Liver (tissue), 9 donors: Measurements from ENCODE around the gene TMEM163. TPM values are rescaled to one million over a fixed set of nuclear protein-coding genes. Genes with fewer than 3 reads are reported as not detected.

ENCODE experiments used
- DNase-seq: peaks from one replicate; pipeline ENCODE4 v3.0.0-alpha.2; 2017; ENCODE audit warnings: low spot score
- H3K27ac ChIP-seq, 2 donors: one replicate each; pipeline ENCODE4 v1.7.0; 2013; ENCODE audit warnings: inconsistent platforms in 2 of 2, low read length in 2 of 2, control low read depth in 1 of 2, low read depth in 1 of 2, mild to moderate bottlenecking in 1 of 2
- H3K27me3 ChIP-seq, 4 donors: one replicate each; pipeline versions ENCODE4 v1.6.1 to v1.7.0; 2013; ENCODE audit warnings: low read length in 3 of 4, inconsistent platforms in 1 of 4, mild to moderate bottlenecking in 1 of 4, moderate library complexity in 1 of 4; ENCODE audit not compliant: control insufficient read depth in 4 of 4, insufficient read depth in 4 of 4
- H3K36me3 ChIP-seq, 4 donors: one replicate each; pipeline versions ENCODE4 v1.6.1 to v1.7.0; 2013; ENCODE audit warnings: low read length in 3 of 4, mild to moderate bottlenecking in 3 of 4, low read depth in 1 of 4, moderate library complexity in 1 of 4; ENCODE audit not compliant: control insufficient read depth in 4 of 4, insufficient read depth in 3 of 4
- H3K4me1 ChIP-seq, 4 donors: one replicate each; pipeline versions ENCODE4 v1.6.1 to v1.7.0; 2013; ENCODE audit warnings: low read length in 3 of 4, mild to moderate bottlenecking in 3 of 4, moderate library complexity in 1 of 4; ENCODE audit not compliant: control insufficient read depth in 4 of 4, insufficient read depth in 4 of 4
- H3K4me3 ChIP-seq, 3 donors: one replicate each; pipeline versions ENCODE4 v1.6.1 to v1.7.0; 2013; ENCODE audit warnings: low read length in 3 of 3, control low read depth in 1 of 3, low read depth in 1 of 3, mild to moderate bottlenecking in 1 of 3
- H3K9ac ChIP-seq, 2 donors: one replicate each; pipeline ENCODE4 v1.7.0; 2013; ENCODE audit warnings: low read length in 2 of 2, mild to moderate bottlenecking in 2 of 2, moderate library complexity in 2 of 2, control low read depth in 1 of 2, low read depth in 1 of 2
- H3K9me3 ChIP-seq, 4 donors: one replicate each; pipeline versions ENCODE4 v1.6.1 to v1.7.0; 2013; ENCODE audit warnings: low read length in 3 of 4; ENCODE audit not compliant: control insufficient read depth in 4 of 4
- ATF3 ChIP-seq: IDR thresholded peaks from 2 replicates; pipeline ENCODE4 v1.6.1; 2016; ENCODE audit warnings: antibody characterized with exemption
- CTCF ChIP-seq: fragments of 150-350 bp; IDR thresholded peaks from 2 replicates; pipeline ENCODE4 v1.5.1; 2017; ENCODE audit warnings: improper control_type of control experiment, low read depth, low read length; ENCODE audit not compliant: missing input control
- EGR1 ChIP-seq, 2 donors: IDR thresholded peaks; 2 replicates each; pipeline ENCODE4 v1.6.1; 2016 to 2018; ENCODE audit warnings: antibody characterized with exemption in 2 of 2, low read depth in 2 of 2
- FOXA1 ChIP-seq: IDR thresholded peaks from 2 replicates; pipeline ENCODE4 v1.6.1; 2016; ENCODE audit warnings: antibody characterized with exemption
- FOXA2 ChIP-seq: IDR thresholded peaks from 2 replicates; pipeline ENCODE4 v1.6.1; 2016; ENCODE audit warnings: antibody characterized with exemption
- GABPA ChIP-seq, 2 donors: IDR thresholded peaks in 1 of 2; conservative IDR thresholded peaks in 1 of 2; 2 replicates each; pipeline ENCODE4 v1.6.1; 2016; ENCODE audit warnings: antibody characterized with exemption in 2 of 2, mild to moderate bottlenecking in 1 of 2, moderate library complexity in 1 of 2
- HNF4A ChIP-seq, 2 donors: conservative IDR thresholded peaks; 2 replicates each; pipeline ENCODE4 v1.6.1; 2016; ENCODE audit warnings: antibody characterized with exemption in 2 of 2, mild to moderate bottlenecking in 2 of 2
- HNF4G ChIP-seq: IDR thresholded peaks from 2 replicates; pipeline ENCODE4 v1.6.1; 2016; ENCODE audit warnings: antibody characterized with exemption
- JUND ChIP-seq, 2 donors: IDR thresholded peaks; 2 replicates each; pipeline ENCODE4 v1.6.1; 2016; ENCODE audit warnings: antibody characterized with exemption in 2 of 2
- MAX ChIP-seq: IDR thresholded peaks from 2 replicates; pipeline ENCODE4 v1.6.1; 2016; ENCODE audit warnings: antibody characterized with exemption
- NR2F2 ChIP-seq: IDR thresholded peaks from 2 replicates; pipeline ENCODE4 v1.6.1; 2016; ENCODE audit warnings: antibody characterized with exemption
- RAD21 ChIP-seq, 2 donors: IDR thresholded peaks; 2 replicates each; pipeline ENCODE4 v1.6.1; 2016; ENCODE audit warnings: antibody characterized with exemption in 2 of 2, mild to moderate bottlenecking in 2 of 2
- REST ChIP-seq: IDR thresholded peaks from 2 replicates; pipeline ENCODE4 v1.6.1; 2016; ENCODE audit warnings: antibody characterized with exemption, mild to moderate bottlenecking
- RXRA ChIP-seq, 2 donors: IDR thresholded peaks; 2 replicates each; pipeline ENCODE4 v1.6.1; 2017 to 2018; ENCODE audit warnings: antibody characterized with exemption in 2 of 2, mild to moderate bottlenecking in 1 of 2
- SP1 ChIP-seq: IDR thresholded peaks from 2 replicates; pipeline ENCODE4 v1.6.1; 2018; ENCODE audit warnings: antibody characterized with exemption, mild to moderate bottlenecking
- TAF1 ChIP-seq: conservative IDR thresholded peaks from 2 replicates; pipeline ENCODE4 v1.6.1; 2016; ENCODE audit warnings: antibody characterized with exemption, mild to moderate bottlenecking
- YY1 ChIP-seq: IDR thresholded peaks from 2 replicates; pipeline ENCODE4 v1.6.1; 2016; ENCODE audit warnings: antibody characterized with exemption, mild to moderate bottlenecking
- ZBTB33 ChIP-seq: IDR thresholded peaks from 2 replicates; pipeline ENCODE4 v1.6.1; 2016; ENCODE audit warnings: antibody characterized with exemption
- WGBS: extraction: QIAGEN DNeasy Blood & Tissue Kit; methylation state at CpG from one replicate; pipeline ENCODE4 v1.1.7; 2013; 5-methylcytosine and 5-hydroxymethylcytosine counted together
- polyA plus RNA-seq, 2 donors: library from polyadenylated mRNA; stranded (reverse) in 1 of 2; unstranded in 1 of 2; fragments of 200-250 nt in 1 of 2; fragments of >200 nt in 1 of 2; fragmentation: Nextera tagmentation in 1 of 2; extraction: Ambion mirVana in 1 of 2; gene quantifications; one replicate each; pipeline versions ENCODE4 v1.2.1 to v1.2.3, GENCODE V29; 2013 to 2015
- total RNA-seq, 2 donors: library from RNA; depleted of rRNA; stranded (reverse); fragments of >200 nt; gene quantifications; one replicate each; pipeline ENCODE4 v1.2.3, GENCODE V29; 2014
- donor health status: healthy.
- donor health status: healthy.
- donor health status: healthy.
- donor health status: healthy.
- donor health status: healthy.

The TMEM163 gene
- total and polyA plus RNA-seq, 4 donors: 0.08 to 0.48 (median 0.25) TPM

DNA sequence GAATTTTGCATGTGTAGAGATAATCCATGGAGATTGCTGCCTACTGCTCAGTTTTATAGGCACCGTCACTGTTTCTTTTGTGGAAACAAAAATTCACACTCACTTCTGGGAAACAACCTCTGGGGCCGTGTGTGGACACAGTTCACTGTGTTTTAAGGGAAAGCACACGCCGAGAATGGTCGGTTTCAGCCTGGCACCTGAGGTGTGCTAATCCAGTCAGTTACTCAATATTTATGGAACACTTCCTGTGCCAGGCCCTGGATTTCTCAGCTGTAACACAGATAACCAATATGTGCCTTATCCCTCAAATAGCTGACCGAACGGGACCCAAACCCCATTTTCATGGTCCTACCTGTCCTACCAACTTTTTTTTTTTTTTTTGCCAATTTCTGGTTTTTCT is 285.3 kb downstream of the TMEM163 start:
- H3K36me3 ChIP-seq: peaks cover 0 to 2% (median under 1%) of the 10 kb centered on the region in 4 donors
- H3K9ac ChIP-seq: peak overlapping the region in 1 of 2 donors; percentile 18
- 32% methylated on average over 7 of the region's 7 CpGs for WGBS
- no peaks in the 10 kb centered on the region for H3K27me3 ChIP-seq
- peak overlapping the region; percentile 86 to 88 for H3K27ac ChIP-seq
- H3K4me3 ChIP-seq: no peak overlapping the region
- TF ChIP-seq RXRA (IDR thresholded peaks at IDR 0.05): peak; percentile 88 to 89
- peak in 1 of 2 donors; percentile 48 for TF ChIP-seq RAD21 (IDR thresholded peaks at IDR 0.05)
- peak; percentile 58 for TF ChIP-seq REST
- TF ChIP-seq NR2F2: no peak
- no peak for TF ChIP-seq TAF1
- peak; percentile 85 for TF ChIP-seq JUND (IDR thresholded peaks at IDR 0.05)
- peak; percentile 53 for TF ChIP-seq FOXA2
- TF ChIP-seq ATF3: peak; percentile 61
- no peak for TF ChIP-seq CTCF
- TF ChIP-seq ZBTB33: peak; percentile 92
- peak; percentile 71 for TF ChIP-seq FOXA1
- TF ChIP-seq HNF4G: no peak
- TF ChIP-seq MAX: peak; percentile 97
- peak; percentile 78 to 83 for TF ChIP-seq HNF4A (conservative IDR thresholded peaks at IDR 0.05)
- TF ChIP-seq SP1: peak; percentile 93
- TF ChIP-seq YY1: peak; percentile 73
- peak in 1 of 2 donors; percentile 25 for TF ChIP-seq GABPA (IDR thresholded peaks at IDR 0.05 in 1 of 2, conservative IDR thresholded peaks at IDR 0.05 in 1 of 2)
- TF ChIP-seq EGR1 (IDR thresholded peaks at IDR 0.05; ENCODE audit: low read depth in 2 of 2): peak; percentile 67 to 96
- peaks cover 6 to 35% (median 32%) of the 10 kb centered on the region in 4 donors for H3K4me1 ChIP-seq
- no peaks in the 10 kb centered on the region for H3K9me3 ChIP-seq
- no peak for DNase-seq
